Spleen (tissue), 7 donors: ENCODE results near the gene PPP1R3D.

Experiments used
- POLR2A ChIP-seq, 3 donors: fragments of 450-650 bp; IDR thresholded peaks; one replicate each; pipeline ENCODE4 v1.5.1; 2017; ENCODE audit warnings: antibody characterized with exemption in 3 of 3, mild to moderate bottlenecking in 1 of 3
- TF ChIP-seq, protein P1 (sequence below), 11 experiments: fragments of 200-600 bp in 7 of 11; fragments of 450-650 bp in 4 of 11; sonication (generic) in 4 of 11; IDR thresholded peaks in 8 of 11; conservative IDR thresholded peaks in 3 of 11; 1 replicate in 7 of 11; 2 replicates in 4 of 11; pipeline versions ENCODE4 v1.4.0 to v1.8.0; 2016 to 2021; ENCODE audit warnings: antibody characterized with exemption in 11 of 11, inconsistent platforms in 4 of 11, mild to moderate bottlenecking in 1 of 11
- donor health status: DM: no; HTN: no; CAD: no; lungs with moderate emphysema.
- donor health status: DM: no; HTN: no; CAD: no.
- donor health status: DM: no; HTN: no; CAD: no.

DNA sequence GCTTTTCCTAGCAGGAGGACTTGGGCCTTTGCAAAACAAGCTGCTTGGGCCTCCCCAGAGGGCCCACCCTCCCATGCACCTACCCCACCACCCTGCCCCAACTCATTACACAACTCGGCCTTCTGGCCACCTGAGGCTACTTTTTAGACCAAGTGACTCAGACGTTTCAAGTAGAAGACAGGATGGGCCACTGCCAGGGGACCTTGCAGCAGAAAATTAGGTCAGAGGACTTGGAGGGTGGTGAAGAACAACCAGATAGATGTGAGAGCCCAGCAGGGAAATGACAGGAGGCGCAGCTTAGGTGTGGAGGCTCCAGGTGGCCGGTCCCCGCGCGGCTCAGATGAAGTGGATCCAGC lies 1.4 kb downstream of the PPP1R3D start:
- TF ChIP-seq, protein P1, sequence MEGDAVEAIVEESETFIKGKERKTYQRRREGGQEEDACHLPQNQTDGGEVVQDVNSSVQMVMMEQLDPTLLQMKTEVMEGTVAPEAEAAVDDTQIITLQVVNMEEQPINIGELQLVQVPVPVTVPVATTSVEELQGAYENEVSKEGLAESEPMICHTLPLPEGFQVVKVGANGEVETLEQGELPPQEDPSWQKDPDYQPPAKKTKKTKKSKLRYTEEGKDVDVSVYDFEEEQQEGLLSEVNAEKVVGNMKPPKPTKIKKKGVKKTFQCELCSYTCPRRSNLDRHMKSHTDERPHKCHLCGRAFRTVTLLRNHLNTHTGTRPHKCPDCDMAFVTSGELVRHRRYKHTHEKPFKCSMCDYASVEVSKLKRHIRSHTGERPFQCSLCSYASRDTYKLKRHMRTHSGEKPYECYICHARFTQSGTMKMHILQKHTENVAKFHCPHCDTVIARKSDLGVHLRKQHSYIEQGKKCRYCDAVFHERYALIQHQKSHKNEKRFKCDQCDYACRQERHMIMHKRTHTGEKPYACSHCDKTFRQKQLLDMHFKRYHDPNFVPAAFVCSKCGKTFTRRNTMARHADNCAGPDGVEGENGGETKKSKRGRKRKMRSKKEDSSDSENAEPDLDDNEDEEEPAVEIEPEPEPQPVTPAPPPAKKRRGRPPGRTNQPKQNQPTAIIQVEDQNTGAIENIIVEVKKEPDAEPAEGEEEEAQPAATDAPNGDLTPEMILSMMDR (IDR thresholded peaks at IDR 0.05 in 8 of 11, conservative IDR thresholded peaks at IDR 0.05 in 3 of 11) = no peak
- TF ChIP-seq POLR2A (IDR thresholded peaks at IDR 0.05) = no peak
